DOHH2 (cell line): ENCODE data around the gene CKMT2.

Experiments
- EZH2phosphoT487 ChIP-seq: fragments of 200-600 bp; sonication (generic); IDR thresholded peaks from 2 replicates; pipeline ENCODE4 v1.6.1; 2017; ENCODE audit warnings: borderline replicate concordance, mild to moderate bottlenecking, antibody characterized with exemption, low read length, moderate library complexity, mixed read lengths
- TF ChIP-seq, protein P1 (sequence below): fragments of 200-600 bp; sonication (generic); IDR thresholded peaks from one replicate; pipeline ENCODE4 v1.5.1; 2014; ENCODE audit warnings: antibody characterized with exemption, mild to moderate bottlenecking, low read depth, low read length; ENCODE audit not compliant: poor library complexity, severe bottlenecking

GRCh38 chr5:81214848-81215247 lies 18.3 kb upstream of the CKMT2 start:
- TF ChIP-seq, protein P1, sequence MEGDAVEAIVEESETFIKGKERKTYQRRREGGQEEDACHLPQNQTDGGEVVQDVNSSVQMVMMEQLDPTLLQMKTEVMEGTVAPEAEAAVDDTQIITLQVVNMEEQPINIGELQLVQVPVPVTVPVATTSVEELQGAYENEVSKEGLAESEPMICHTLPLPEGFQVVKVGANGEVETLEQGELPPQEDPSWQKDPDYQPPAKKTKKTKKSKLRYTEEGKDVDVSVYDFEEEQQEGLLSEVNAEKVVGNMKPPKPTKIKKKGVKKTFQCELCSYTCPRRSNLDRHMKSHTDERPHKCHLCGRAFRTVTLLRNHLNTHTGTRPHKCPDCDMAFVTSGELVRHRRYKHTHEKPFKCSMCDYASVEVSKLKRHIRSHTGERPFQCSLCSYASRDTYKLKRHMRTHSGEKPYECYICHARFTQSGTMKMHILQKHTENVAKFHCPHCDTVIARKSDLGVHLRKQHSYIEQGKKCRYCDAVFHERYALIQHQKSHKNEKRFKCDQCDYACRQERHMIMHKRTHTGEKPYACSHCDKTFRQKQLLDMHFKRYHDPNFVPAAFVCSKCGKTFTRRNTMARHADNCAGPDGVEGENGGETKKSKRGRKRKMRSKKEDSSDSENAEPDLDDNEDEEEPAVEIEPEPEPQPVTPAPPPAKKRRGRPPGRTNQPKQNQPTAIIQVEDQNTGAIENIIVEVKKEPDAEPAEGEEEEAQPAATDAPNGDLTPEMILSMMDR = no peak
- no peak for TF ChIP-seq EZH2phosphoT487
